HG03097 (cell line): Measurements from ENCODE around the gene RAB3C.
"Not testable (repeated sequence)": the region's sequence is repeated elsewhere in the genome, so short reads cannot be mapped to it uniquely, and the experiment has no call there.

ENCODE experiments used
- ATAC-seq: cut with Tn5 transposase; IDR thresholded peaks from one replicate; pipeline ENCODE4 v1.9.1; 2021; ENCODE audit not compliant: unreplicated experiment, low FRiP score

Gene RAB3C, protein sequence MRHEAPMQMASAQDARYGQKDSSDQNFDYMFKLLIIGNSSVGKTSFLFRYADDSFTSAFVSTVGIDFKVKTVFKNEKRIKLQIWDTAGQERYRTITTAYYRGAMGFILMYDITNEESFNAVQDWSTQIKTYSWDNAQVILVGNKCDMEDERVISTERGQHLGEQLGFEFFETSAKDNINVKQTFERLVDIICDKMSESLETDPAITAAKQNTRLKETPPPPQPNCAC

DNA sequence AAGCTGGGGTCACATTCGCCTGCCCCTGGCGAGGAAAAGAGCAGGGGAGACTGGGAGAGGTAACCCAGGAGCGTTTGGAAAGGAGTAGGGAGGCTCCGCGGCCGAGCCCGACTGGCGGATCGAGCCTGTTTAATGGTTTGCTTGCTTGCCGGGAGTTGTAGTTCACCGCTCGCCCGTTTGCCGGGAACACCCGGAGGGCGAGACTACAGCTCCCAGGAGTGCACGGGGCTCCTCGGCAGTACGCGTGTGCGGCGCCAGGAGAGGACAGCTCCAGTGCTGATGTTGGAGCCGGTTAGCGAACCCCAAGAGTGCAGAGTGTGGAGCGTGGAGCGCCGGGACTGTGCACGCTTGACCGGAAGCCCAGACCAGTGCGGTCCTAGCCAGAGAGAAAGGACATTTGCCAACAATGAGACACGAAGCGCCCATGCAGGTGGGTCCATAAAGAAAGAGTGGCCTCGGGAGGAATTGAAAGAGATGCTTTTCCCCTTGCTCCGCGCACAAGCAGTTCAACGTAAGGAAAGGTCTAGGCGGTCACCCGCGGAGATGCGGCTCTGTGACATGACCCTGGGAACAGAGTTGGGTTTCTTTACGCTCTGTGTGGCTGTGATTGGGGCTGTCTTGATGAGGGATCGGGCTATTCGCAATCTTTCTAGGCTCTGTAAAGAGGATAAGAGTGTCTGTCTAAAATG lies at the start of gene RAB3C:
RAB3C (plus strand) TSS at position 273 of the 689 bp plus-strand sequence; CDS start at position 407, 134 bp downstream.
- peak; percentile 100 for ATAC-seq

DNA sequence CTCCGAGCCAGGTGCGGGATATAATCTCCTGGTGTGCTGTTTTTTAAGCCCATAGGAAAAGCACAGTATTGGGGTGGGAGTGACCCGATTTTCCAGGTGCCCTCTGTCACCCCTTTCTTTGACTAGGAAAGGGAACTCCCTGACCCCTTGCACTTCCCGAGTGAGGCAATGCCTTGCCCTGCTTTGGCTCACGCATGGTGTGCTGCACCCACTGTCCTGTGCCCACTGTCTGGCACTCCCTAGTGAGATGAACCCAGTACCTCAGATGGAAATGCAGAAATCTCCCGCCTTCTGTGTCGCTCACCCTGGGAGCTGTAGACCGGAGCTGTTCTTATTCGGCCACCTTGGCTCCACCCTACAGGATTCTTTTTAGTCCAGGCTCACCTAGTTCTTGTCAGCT lies 40.9 kb upstream of the RAB3C start:
- not testable (repeated sequence) for ATAC-seq

DNA sequence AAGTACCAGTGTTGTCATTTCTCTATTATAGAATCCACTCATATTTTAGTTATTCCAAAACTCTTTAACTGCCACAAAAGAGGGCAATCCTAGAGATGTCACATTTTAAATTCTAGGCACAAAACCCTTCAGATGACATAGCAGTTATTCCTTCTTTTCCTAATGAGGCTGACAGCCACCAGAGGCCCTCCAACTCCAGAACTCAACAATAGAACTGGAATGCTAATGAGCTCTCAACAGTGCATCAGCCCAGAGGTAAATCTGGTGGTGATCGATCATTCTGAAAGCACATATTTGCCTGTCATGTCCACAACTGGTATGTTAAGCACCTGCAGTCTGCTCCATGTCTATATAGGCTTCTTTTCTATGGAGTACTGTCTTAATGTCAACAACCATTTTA lies 40.2 kb upstream of the RAB3C start:
- ATAC-seq, result no peak

DNA sequence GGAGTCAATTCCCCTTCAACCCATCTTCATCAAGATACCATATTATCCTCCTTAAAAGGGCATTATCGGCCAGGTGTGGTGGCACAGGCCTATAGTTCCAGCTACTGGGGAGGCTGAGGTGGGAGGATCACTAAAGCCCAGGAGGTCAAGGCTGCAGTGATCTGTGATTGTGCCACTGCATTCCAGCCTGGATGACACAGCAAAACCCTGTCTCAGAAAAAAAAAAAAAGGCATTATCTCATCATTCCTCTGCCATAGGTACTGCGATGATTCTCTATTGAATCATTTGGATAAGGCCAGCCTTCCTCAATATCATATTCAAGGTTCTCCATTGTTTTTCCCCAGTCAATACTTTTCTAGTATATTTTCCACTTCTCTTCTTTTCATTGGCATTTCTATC lies 39.2 kb upstream of the RAB3C start:
- ATAC-seq, result no peak

DNA sequence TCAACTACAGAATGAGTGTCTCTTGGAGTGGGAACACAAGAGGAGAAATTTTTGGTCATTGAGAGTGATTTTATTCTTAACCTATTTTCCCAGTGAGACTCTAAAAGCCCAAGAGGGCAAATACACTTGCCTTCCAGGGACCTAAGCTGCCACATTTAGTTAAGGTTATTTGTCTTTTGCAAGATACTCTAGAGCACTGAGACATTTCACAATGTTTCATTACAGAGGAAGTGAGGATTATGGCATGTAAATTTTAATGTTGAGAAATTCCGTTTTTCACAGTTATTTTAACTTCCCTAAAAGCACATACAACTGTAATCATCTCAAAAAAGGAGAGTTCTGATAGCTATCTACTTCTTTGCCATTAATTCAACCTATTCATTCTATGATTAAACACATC lies 38.7 kb upstream of the RAB3C start:
- no peak for ATAC-seq

DNA sequence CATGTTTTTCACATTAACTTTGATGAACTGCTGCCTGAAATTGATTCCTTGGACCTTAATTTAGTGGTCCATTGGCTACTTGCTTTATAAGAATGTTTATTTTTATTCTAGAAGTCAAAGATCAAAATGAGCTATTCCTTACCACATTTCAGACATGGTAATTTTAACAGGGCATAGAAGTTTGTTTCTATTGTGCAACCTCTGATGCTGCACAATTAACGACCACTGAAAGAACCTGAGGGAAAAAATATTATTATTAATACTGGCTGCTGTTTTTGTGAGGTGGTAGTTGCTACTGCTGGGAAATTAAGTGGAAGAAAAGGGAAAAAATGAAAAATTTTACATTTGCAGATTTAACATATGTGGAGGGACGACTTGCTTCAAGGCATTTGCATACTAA lies 37.9 kb upstream of the RAB3C start:
- ATAC-seq, result no peak

DNA sequence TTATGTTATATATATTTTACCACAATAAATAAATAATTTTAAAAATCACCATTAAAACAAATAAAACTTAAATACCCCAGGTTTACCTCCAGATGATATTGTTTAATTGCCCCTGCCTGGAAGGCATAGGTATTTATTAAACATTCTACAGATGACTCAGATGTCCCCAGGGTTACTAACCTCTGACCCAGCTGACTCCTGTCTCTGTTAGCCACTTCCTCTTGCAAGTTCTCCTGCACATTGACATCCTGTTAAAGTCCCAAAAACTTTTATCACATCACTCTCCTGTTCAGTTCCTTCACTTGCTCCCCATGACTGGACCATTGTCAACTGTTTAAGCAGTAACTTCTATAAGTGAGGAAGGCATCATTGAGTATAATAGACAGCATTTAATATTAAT lies 37.0 kb upstream of the RAB3C start:
- ATAC-seq, result peak; percentile 99

DNA sequence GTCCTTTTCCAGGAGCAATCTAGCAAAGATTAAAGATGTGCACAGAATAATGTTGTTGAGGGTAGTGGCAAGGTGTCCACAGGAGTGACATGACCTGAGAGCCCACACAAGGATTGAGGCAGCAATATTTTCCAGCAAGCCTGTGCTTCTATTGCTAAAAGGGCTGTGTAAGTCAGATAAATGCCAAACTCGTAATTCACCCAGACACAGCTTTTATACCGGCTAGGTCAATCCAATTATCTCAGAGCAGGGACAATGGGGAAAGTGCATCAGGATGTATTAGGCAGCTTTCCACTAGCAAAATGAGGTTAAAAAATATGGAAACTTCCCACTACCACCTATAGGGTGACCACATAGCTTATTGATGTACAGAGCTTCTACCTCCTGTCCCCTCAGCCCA lies 34.8 kb upstream of the RAB3C start:
- no peak for ATAC-seq

DNA sequence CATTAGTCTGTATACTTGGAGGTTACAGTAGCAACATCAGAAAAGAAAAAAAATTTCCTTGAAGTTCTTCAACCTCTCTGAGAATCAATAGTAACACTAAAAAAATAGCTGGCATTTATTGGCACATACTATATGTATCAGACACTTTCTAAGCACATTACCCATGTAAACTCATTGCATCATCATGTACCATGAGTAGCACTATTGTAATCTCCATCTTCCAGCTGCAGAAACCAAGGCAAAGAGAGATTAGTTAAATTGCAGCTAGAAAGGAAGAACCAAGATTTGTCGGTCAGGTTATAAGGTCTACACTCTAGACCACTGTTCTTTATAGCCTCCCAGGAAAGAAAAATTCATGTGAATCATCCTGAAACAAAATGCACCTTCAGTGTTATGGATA lies 31.4 kb upstream of the RAB3C start:
- ATAC-seq, result no peak

DNA sequence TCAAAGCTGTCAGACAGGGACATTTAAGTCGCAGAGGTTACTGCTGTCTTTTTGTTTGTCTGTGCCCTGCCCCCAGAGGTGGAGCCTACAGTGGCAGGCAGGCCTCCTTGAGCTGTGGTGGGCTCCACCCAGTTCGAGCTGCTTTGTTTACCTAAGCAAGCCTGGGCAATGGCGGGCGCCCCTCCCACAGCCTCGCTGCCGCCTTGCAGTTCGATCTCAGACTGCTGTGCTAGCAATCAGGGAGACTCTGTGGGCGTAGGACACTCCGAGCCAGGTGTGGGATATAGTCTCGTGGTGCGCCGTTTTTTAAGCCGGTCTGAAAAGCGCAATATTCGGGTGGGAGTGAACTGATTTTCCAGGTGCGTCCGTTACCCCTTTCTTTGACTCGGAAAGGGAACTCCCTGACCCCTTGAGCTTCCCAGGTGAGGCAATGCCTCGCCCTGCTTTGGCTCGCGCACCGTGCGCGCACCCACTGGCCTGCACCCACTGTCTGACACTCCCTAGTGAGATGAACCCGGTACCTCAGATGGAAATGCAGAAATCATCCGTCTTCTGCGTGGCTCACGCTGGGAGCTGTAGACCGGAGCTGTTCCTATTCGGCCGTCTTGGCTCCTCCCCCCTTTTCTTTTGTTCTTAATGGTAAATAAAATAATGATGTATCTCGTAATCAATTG lies 25.1 kb upstream of the RAB3C start:
- ATAC-seq, result not testable (repeated sequence)

DNA sequence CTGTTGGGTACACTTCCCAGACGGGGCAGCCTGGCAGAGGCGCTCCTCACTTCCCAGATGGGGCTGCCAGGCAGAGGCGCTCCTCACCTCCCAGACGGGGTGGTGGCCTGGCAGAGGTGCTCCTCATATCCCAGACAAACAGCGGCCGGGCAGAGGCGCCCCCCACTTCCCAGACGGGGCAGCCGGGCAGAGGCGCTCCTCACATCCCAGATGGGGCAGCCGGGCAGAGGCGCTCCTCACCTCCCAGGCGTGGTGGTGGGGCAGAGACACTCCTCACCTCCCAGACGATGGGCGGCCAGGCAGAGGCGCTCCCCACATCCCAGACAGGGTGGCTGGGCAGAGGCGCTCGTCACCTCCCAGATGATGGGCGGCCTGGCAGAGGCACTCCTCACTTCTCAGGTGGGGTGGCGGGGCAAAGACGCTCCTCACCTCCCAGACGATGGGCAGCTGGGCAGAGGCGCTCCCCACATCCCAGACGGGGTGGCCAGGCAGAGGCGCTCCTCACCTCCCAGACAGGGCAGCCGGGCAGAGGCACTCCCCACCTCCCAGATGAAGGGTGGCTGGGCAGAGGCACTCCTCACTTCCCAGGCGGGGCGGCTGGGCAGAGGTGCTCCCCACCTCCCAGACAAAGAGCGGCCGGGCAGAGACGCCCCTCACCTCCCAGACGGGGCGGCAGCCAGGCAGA lies 19.7 kb upstream of the RAB3C start:
- ATAC-seq, result not testable (repeated sequence)

DNA sequence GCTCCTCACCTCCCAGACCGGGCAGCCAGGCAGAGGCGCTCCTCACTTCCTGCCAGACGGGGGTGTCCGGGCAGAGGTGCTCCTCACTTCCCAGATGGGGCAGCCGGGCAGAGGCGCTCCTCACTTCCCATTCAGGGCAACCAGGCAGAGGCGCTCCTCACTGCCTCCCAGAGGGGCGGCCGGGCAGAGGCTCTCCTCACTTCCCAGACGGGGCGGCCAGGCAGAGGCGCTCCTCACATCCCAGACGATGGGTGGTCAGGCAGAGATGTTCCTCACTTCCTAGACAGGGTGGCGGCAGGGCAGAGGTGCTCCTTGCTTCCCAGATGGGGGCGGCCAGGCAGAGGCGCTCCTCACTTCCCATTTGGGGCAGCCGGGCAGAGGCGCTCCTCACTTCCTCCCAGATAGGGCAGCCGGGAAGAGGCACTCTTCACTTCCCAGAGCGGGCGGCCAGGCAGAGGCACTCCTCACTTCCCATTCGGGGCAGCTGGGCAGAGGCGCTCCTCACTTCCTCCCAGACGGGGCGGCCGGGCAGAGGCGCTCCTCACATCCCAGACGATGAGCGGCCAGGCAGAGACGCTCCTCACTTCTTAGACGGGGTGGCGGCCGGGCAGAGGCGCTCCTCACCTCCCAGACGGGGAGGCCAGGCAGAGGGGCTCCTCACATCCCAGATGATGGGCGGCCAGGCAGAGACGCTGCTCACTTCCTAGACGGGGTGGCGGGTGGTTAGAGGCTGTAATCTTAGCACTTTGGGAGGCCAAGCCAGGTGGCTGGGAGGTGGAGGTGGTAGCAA lies 18.6 kb upstream of the RAB3C start:
- not testable (repeated sequence) for ATAC-seq

DNA sequence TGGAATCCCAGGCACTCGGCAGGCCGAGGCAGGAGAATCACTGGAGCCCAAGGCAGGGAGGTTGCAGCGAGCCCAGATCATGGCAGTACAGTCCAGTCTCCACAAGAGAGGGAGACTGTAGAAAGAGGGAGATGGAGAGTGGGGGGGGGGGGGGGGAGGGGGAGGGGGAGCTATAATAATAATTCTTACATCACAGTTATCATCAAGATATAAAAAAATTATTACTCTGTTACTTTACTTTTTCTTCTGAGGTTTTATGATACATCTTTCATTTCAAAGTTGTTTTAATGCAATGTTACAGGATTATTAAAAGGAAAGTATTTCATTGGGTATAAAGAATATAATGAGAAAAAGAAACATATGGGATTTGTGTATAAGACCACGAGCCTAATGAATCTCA lies 17.8 kb upstream of the RAB3C start:
- no peak for ATAC-seq

DNA sequence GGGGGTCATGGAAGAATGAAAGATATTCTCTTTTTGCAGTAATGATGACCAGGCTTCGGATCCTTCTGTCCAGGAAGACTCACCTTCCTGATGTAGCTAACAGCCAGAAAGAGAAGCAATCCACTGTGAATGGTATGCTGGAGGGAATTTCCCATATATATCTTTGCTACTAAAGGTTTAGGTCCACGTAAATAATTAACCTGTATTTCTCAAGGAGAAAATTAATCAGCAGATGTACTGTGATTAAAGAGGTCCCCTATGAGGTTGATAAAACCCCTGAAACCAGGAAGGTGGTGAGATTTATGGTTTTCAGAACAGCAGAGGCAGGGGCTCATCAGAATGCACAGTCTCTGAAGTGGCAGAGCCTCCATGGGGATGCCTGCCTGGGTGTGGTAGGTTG lies 11.4 kb upstream of the RAB3C start:
- ATAC-seq, result no peak

DNA sequence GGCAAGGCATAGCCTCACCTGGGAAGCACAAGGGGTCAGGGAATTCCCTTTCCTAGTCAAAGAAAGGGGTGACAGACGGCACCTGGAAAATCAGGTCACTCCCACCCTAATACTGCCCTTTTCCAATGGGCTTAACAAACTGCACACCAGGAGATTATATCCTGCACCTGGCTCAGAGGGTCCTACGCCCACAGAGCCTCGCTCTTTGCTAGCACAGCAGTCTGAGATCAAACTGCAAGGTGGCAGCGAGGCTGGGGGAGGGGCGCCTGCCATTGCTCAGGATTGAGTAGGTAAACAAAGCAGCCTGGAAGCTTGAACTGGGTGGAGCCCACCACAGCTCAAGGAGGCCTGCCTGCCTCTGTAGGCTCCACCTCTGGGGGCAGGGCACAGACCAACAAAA lies 9.9 kb upstream of the RAB3C start:
- ATAC-seq, result not testable (repeated sequence)

DNA sequence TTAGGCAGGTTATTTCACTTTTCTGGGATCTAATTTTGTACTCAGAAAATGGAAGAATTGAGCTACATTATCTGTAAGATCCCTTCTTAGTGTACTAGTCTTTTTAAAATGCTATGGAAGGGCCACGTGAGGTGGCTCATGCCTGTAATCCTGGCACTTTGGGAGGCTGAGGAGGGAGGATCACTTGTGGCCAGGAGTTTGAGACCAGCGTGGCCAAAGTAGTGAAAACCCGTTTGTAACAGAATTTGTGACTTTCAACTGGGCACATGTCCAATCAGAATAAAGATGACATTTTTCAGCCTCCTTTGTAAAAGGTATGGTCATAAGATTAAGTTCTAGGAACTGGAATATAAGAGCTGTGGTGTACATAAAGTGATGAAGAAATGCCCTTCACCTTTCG lies 3.1 kb upstream of the RAB3C start:
- ATAC-seq, result no peak

DNA sequence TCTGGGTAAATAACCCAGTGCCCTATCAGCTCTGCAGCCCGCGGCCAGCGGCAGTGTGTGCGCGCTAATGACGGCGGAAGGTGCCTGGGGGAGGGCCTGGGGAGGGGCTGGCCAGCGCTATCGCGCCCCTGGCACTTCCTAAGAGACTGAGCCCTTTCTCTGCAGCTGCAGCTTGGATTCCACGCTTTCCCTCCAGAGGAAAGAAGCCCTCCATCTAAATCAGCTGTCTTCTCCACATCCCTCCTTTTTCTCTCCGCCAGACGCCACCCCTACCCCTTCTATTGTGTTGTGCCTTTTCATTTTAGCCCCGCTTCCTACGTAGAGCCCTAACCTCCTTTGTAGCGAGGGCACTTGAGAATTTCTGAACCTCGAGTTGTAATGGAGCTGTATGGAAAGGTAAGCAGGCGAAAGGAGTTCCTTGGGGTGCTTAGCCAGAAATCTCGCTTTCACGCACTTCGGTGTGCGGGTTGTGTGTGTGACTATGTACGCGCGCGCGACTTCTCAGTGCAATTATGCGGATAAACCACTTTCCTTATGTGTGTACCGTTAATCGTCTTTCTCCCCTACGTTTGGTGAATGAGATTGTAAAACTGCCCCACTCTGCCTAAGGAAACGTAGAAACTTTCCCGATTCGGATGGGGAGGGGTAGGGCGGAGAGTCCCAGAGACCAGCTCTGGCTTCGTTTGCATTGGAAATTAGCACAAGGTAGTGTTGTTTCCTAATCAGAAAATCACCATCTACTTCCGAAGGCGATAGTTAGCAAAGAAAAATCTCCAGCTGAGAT lies 664 bp upstream of the RAB3C start:
- peak; percentile 25 for ATAC-seq

DNA sequence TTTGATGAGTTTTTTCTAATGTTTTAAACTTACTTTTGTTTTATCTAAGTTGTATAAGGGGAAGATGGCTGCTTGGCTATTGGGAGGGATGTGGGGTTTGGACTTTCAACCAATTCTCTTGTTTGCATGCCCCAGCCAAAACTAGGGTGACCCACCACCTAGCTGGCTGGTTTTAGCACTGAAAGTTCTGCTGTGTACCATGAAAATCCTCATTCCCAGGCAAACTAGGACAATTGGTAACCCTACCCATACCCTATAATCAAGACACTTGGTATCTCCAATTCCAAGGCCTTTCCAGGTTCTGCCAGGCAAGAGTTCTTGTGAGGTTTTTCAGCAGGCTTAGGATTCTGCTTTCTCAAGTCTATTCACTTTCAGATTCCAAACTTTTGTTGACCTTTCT lies 13.1 kb downstream of the RAB3C start:
- ATAC-seq, result no peak

DNA sequence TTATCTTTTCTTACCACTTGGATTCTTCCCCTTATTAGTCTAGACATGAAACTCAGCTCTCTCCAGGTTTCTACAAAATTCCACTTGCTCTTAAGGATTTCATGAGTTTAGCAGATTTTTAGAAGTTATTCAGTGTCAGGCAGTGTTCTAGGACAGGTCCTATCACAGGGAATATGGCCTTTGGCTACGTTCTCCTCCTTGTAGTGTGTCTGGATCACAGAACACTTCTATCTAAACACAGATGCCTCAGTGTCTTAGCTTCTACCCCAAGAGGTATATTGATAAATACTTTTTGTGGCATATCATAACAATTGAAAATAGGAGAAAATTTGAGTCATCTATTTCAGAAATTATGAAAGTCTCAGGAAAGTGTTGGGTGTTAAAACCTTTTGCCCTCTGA lies 15.6 kb downstream of the RAB3C start:
- ATAC-seq, result no peak

DNA sequence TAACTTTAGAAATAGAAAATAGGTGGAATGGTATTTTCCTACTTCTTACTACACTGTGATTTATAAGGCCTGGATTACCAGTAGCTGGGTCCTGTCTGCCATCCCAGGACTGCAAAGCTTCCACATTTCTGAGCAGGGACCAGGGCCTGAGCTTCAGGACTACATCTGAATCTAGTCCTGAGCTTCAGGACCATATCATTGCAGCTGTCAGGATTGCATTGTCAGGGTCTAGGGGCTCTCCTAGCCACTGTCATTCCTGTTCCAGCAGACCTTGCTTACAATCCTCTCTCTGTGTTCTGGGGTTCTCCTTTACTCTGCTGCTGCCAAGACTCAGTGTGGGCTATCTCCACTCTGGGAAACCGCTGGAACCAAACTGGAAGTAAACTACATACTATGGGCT lies 16.3 kb downstream of the RAB3C start:
- no peak for ATAC-seq
